Measurements from ENCODE around the gene NFKBIB. TPM values are rescaled to one million over a fixed set of nuclear protein-coding genes. Genes with fewer than 3 reads are reported as not detected.

The NFKBIB gene
- total RNA-seq, 1 experiment from 2014 or later: 33.8 TPM

DNA sequence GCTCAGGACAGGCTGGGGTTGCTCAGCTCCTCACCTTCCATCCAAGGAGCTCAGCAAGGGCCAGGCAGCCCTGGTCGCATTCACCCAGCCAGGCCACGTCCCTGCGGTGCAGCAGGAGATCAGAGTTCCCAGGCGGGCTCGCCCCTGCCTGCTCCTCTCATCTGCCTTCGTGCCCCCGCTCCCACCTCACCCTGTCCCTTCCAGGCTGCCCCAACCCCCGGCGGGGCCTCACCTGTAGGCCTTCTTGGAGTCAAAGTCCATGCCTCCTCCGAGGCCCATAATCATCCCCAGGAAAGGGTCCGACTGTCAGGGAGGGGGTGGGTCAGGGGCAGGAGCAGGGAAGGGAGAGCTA, 20.4 kb upstream of the NFKBIB start:
- no peak overlapping the region for H2AK5ac ChIP-seq (ENCODE audit: insufficient read length, low read length)

More for the DNA sequence above, 20.4 kb upstream of the NFKBIB start:
- Mint-ChIP-seq H3K27ac (no peak overlapping the region), H3K36me3 (ENCODE audit: insufficient read depth in 1 of 3, low read depth in 3 of 3) (no peaks in the 10 kb centered on the region; a peak in 1 of 7 replicates), H3K9me3 (no peaks in the 10 kb centered on the region), H3K4me1 (peaks cover 19 to 34% of the 10 kb centered on the region in 2 experiments), H3K27me3 (ENCODE audit: low read depth) (no peaks in the 10 kb centered on the region), H3K4me3 (no peak overlapping the region)
- no peak overlapping the region for H3K18ac ChIP-seq (ENCODE audit: insufficient read length, low read depth, low read length)
- no peak overlapping the region for H2BK20ac ChIP-seq (ENCODE audit: low read depth, low read length, poor library complexity, severe bottlenecking)
- no peak for DNase-seq
- H3K23me2 ChIP-seq (ENCODE audit: insufficient read length, low read depth, low read length, poor library complexity, severe bottlenecking): no peaks in the 10 kb centered on the region
- WGBS (ENCODE audit: extremely low coverage, insufficient read length, low lambda C conversion rate): no CpG with 5 or more reads among the region's 11 CpGs
- H3K4ac ChIP-seq (ENCODE audit: low read depth, low read length): no peak overlapping the region
- H3K9me3 ChIP-seq (ENCODE audit: control insufficient read depth, low read depth, low read length): no peaks in the 10 kb centered on the region
- H2BK120ac ChIP-seq (ENCODE audit: low read depth, low read length, poor library complexity, severe bottlenecking): no peak overlapping the region
- no peak overlapping the region for H3K56ac ChIP-seq (ENCODE audit: insufficient read length, low read depth, low read length)
- no peak overlapping the region for H3K14ac ChIP-seq (ENCODE audit: insufficient read depth, low read length)
- H2BK15ac ChIP-seq (ENCODE audit: low read depth, low read length): no peak overlapping the region
- H3K4me1 ChIP-seq (ENCODE audit: insufficient read depth, low read length): peaks cover 3% of the 10 kb centered on the region; the same call in 1 of the 2 replicates
- no peak overlapping the region for H4K5ac ChIP-seq (ENCODE audit: insufficient read length, low read depth, low read length)
- no peak overlapping the region for H4K8ac ChIP-seq (replicated peaks; ENCODE audit: insufficient read length, low read depth, low read length)
- H2AFZ ChIP-seq (ENCODE audit: low read length): no peak overlapping the region
- H4K20me1 ChIP-seq (ENCODE audit: control insufficient read depth, insufficient read depth, insufficient read length): no peaks in the 10 kb centered on the region
- no peak overlapping the region for H3K9ac ChIP-seq (ENCODE audit: extremely low read depth, insufficient read length, low read length)
- no peak overlapping the region for H3K23ac ChIP-seq (ENCODE audit: insufficient read length, low read depth, low read length)
- no peak overlapping the region for H2BK12ac ChIP-seq (ENCODE audit: insufficient read length, low read depth, low read length)
- TF ChIP-seq, protein P1, sequence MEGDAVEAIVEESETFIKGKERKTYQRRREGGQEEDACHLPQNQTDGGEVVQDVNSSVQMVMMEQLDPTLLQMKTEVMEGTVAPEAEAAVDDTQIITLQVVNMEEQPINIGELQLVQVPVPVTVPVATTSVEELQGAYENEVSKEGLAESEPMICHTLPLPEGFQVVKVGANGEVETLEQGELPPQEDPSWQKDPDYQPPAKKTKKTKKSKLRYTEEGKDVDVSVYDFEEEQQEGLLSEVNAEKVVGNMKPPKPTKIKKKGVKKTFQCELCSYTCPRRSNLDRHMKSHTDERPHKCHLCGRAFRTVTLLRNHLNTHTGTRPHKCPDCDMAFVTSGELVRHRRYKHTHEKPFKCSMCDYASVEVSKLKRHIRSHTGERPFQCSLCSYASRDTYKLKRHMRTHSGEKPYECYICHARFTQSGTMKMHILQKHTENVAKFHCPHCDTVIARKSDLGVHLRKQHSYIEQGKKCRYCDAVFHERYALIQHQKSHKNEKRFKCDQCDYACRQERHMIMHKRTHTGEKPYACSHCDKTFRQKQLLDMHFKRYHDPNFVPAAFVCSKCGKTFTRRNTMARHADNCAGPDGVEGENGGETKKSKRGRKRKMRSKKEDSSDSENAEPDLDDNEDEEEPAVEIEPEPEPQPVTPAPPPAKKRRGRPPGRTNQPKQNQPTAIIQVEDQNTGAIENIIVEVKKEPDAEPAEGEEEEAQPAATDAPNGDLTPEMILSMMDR (conservative IDR thresholded peaks at IDR 0.05): no peak
- H3T11ph ChIP-seq (ENCODE audit: low read length): no peak overlapping the region
- H3K27ac ChIP-seq (ENCODE audit: insufficient read length, low read depth, low read length): no peak overlapping the region
- no peaks in the 10 kb centered on the region for H3K79me2 ChIP-seq (ENCODE audit: insufficient read depth, low read length)
- no peak overlapping the region for H4K91ac ChIP-seq (ENCODE audit: insufficient read length, low read depth, low read length)
- peaks cover 2% of the 10 kb centered on the region; the same call in 1 of the 2 replicates for H3K27me3 ChIP-seq (ENCODE audit: insufficient read depth, low read length)
- H3K4me2 ChIP-seq (ENCODE audit: insufficient read depth, insufficient read length, low read length): no peak overlapping the region
- H3K79me1 ChIP-seq (ENCODE audit: insufficient read depth, low read depth, low read length, poor library complexity, severe bottlenecking): no peaks in the 10 kb centered on the region
- no peak overlapping the region for H2BK5ac ChIP-seq (ENCODE audit: insufficient read length, low read length)
